ENCODE data around the gene FBXO36.
"Not testable (repeated sequence)": the region's sequence is repeated elsewhere in the genome, so short reads cannot be mapped to it uniquely, and the experiment has no call there.

FBXO36 gene

GRCh38 chr2:229922449-229923386 is at the start of gene FBXO36:
Gene FBXO36, plus strand, starts transcription at chr2:229922503. Its CDS starts 11 bp downstream, at chr2:229922514.
- peak; percentile 90 for DNase-seq

GRCh38 chr2:229873123-229873581 is 49.2 kb upstream of the FBXO36 start:
- DNase-seq: no peak

- DNase-seq: no peak
These were observed 47.7 kb upstream of the FBXO36 start for GRCh38 chr2:229874647-229875046.

- DNase-seq: no peak
These were observed 46.8 kb upstream of the FBXO36 start for GRCh38 chr2:229875549-229875948.

GRCh38 chr2:229879191-229879950 is 42.9 kb upstream of the FBXO36 start:
- DNase-seq: no peak

- no peak for DNase-seq
These were observed 41.3 kb upstream of the FBXO36 start for GRCh38 chr2:229880892-229881586.

- DNase-seq: no peak
These were observed 39.7 kb upstream of the FBXO36 start for GRCh38 chr2:229882583-229882982.

- no peak for DNase-seq
These were observed 37.3 kb upstream of the FBXO36 start for GRCh38 chr2:229884775-229885699.

- DNase-seq: no peak
These were observed 34.9 kb upstream of the FBXO36 start for GRCh38 chr2:229887441-229887840.

- DNase-seq: no peak
These were observed 34.3 kb upstream of the FBXO36 start for GRCh38 chr2:229888031-229888430.

- DNase-seq: no peak
These were observed 33.3 kb upstream of the FBXO36 start for GRCh38 chr2:229889023-229889422.

- no peak for DNase-seq
These were observed 25.4 kb upstream of the FBXO36 start for GRCh38 chr2:229896857-229897256.

- no peak for DNase-seq
These were observed 22.7 kb upstream of the FBXO36 start for GRCh38 chr2:229899604-229900003.

GRCh38 chr2:229900012-229900411 is 22.3 kb upstream of the FBXO36 start:
- no peak for DNase-seq

GRCh38 chr2:229900514-229900913 is 21.8 kb upstream of the FBXO36 start:
- DNase-seq: not testable (repeated sequence)

GRCh38 chr2:229901819-229902218 is 20.5 kb upstream of the FBXO36 start:
- no peak for DNase-seq

- no peak for DNase-seq
These were observed 19.3 kb upstream of the FBXO36 start for GRCh38 chr2:229903037-229903436.

GRCh38 chr2:229905601-229906000 is 16.7 kb upstream of the FBXO36 start:
- DNase-seq: no peak

GRCh38 chr2:229909090-229909489 is 13.2 kb upstream of the FBXO36 start:
- DNase-seq: no peak

- no peak for DNase-seq
These were observed 12.0 kb upstream of the FBXO36 start for GRCh38 chr2:229910147-229910831.

- DNase-seq: peak; percentile 1
These were observed 11.4 kb upstream of the FBXO36 start for GRCh38 chr2:229910832-229911412.

Data from NCI-H1694 (cell line).